Type B pancreatic cell (in vitro differentiated cells): ENCODE results near the gene TNS3. TPM values are rescaled to one million over a fixed set of nuclear protein-coding genes. Genes with fewer than 3 reads are reported as not detected.
"Not testable (repeated sequence)": the region's sequence is repeated elsewhere in the genome, so short reads cannot be mapped to it uniquely, and the experiment has no call there.

ENCODE experiments used
- DNase-seq: peaks from one replicate; pipeline ENCODE4 v3.0.0; 2021; ENCODE audit warnings: mixed read lengths; ENCODE audit not compliant: unreplicated experiment; ENCODE audit errors: extremely low spot score
- H3K27ac Mint-ChIP-seq: 2 replicates; pipeline ENCODE4 v1.8.0; 2021; ENCODE audit warnings: mild to moderate bottlenecking, mixed read lengths
- H3K27me3 Mint-ChIP-seq: 2 replicates; pipeline ENCODE4 v1.8.0; 2021; ENCODE audit warnings: mixed read lengths
- H3K36me3 Mint-ChIP-seq: 2 replicates; pipeline ENCODE4 v1.8.0; 2021; ENCODE audit warnings: mixed read lengths
- H3K4me1 Mint-ChIP-seq: one replicate; pipeline ENCODE4 v1.8.0; 2021; ENCODE audit warnings: mixed read lengths; ENCODE audit not compliant: unreplicated experiment
- H3K4me3 Mint-ChIP-seq: 2 replicates; pipeline ENCODE4 v1.8.0; 2021; ENCODE audit warnings: mild to moderate bottlenecking, mixed read lengths
- H3K9me3 Mint-ChIP-seq: 2 replicates; pipeline ENCODE4 v1.8.0; 2021; ENCODE audit warnings: mixed read lengths
- CTCF ChIP-seq: fragments of 200-600 bp; sonication (generic); conservative IDR thresholded peaks from 2 replicates; pipeline ENCODE4 v1.5.0; 2021; ENCODE audit warnings: antibody characterized with exemption, mild to moderate bottlenecking
- total RNA-seq: library from RNA; stranded (reverse); gene quantifications from 2 replicates; pipeline ENCODE4 v1.2.1, GENCODE V29; 2021; ENCODE audit warnings: low replicate concordance

TNS3 gene
- total RNA-seq, 1 donor from 2014 or later = 138 TPM

- Mint-ChIP-seq H3K36me3 (peaks cover 16% of the 10 kb centered on the region), H3K9me3 (no peaks in the 10 kb centered on the region), H3K4me3 (no peak overlapping the region), H3K4me1 (peaks cover 51% of the 10 kb centered on the region), H3K27ac (no peak overlapping the region), H3K27me3 (no peaks in the 10 kb centered on the region)
- TF ChIP-seq CTCF = no peak
- DNase-seq = no peak
Observed at GRCh38 chr7:47443049-47443448, 138.9 kb downstream of the TNS3 start.

GRCh38 chr7:47442605-47442865, 139.4 kb downstream of the TNS3 start:
- H3K9me3 Mint-ChIP-seq = no peaks in the 10 kb centered on the region
- no peak for TF ChIP-seq CTCF
- H3K4me3 Mint-ChIP-seq = no peak overlapping the region
- H3K36me3 Mint-ChIP-seq = peaks cover 12% of the 10 kb centered on the region
- H3K27me3 Mint-ChIP-seq = no peaks in the 10 kb centered on the region
- no peak overlapping the region for H3K27ac Mint-ChIP-seq
- peaks cover 47% of the 10 kb centered on the region for H3K4me1 Mint-ChIP-seq
- no peak for DNase-seq

- Mint-ChIP-seq H3K27ac (peak overlapping the region; percentile 26), H3K4me3 (no peak overlapping the region)
- no peak for DNase-seq
Observed at GRCh38 chr7:47441796-47442604, 139.9 kb downstream of the TNS3 start.

GRCh38 chr7:47441048-47441447, 140.9 kb downstream of the TNS3 start:
- DNase-seq, H3K9me3 Mint-ChIP-seq, H3K4me3 Mint-ChIP-seq, H3K27ac Mint-ChIP-seq, H3K27me3 Mint-ChIP-seq: not testable (repeated sequence)
- peaks cover 39% of the 10 kb centered on the region for H3K4me1 Mint-ChIP-seq
- peaks cover 12% of the 10 kb centered on the region for H3K36me3 Mint-ChIP-seq

More at GRCh38 chr7:47441796-47442604, 139.9 kb downstream of the TNS3 start:
- Mint-ChIP-seq H3K4me1 (peaks cover 41% of the 10 kb centered on the region), H3K36me3 (peaks cover 12% of the 10 kb centered on the region), H3K9me3 (no peaks in the 10 kb centered on the region), H3K27me3 (no peaks in the 10 kb centered on the region)
- no peak for TF ChIP-seq CTCF

- H3K27ac Mint-ChIP-seq = no peak overlapping the region
- TF ChIP-seq CTCF = no peak
- H3K4me1 Mint-ChIP-seq = peaks cover 40% of the 10 kb centered on the region
- H3K27me3 Mint-ChIP-seq = no peaks in the 10 kb centered on the region
- DNase-seq = no peak
- no peak overlapping the region for H3K4me3 Mint-ChIP-seq
- H3K36me3 Mint-ChIP-seq = peaks cover 18% of the 10 kb centered on the region
- H3K9me3 Mint-ChIP-seq = no peaks in the 10 kb centered on the region
Observed at GRCh38 chr7:47440320-47440719, 141.6 kb downstream of the TNS3 start.

- Mint-ChIP-seq H3K9me3 (no peaks in the 10 kb centered on the region), H3K27ac (no peak overlapping the region), H3K27me3 (no peaks in the 10 kb centered on the region), H3K4me1 (peaks cover 30% of the 10 kb centered on the region), H3K36me3 (peaks cover 22% of the 10 kb centered on the region), H3K4me3 (no peak overlapping the region)
- no peak for TF ChIP-seq CTCF
- no peak for DNase-seq
Observed at GRCh38 chr7:47439181-47439667, 142.7 kb downstream of the TNS3 start.
